IPS-18a (cell line): ENCODE measurements around the gene CBY2.

ENCODE experiments used
- H3K27ac ChIP-seq: one replicate; pipeline ENCODE4 v1.5.1; 2013; ENCODE audit warnings: low read length
- H3K27me3 ChIP-seq: one replicate; pipeline ENCODE4 v1.6.1; 2013; ENCODE audit warnings: mild to moderate bottlenecking, low read length; ENCODE audit not compliant: control insufficient read depth, insufficient read depth
- H3K36me3 ChIP-seq: one replicate; pipeline ENCODE4 v1.6.1; 2013; ENCODE audit warnings: low read depth, low read length; ENCODE audit not compliant: control insufficient read depth
- H3K4me1 ChIP-seq: one replicate; pipeline ENCODE4 v1.6.1; 2013; ENCODE audit warnings: low read depth, low read length; ENCODE audit not compliant: control insufficient read depth
- H3K4me3 ChIP-seq: one replicate; pipeline ENCODE4 v1.5.1; 2013; ENCODE audit warnings: low read length
- H3K9ac ChIP-seq: one replicate; pipeline ENCODE4 v1.6.1; 2013; ENCODE audit warnings: mild to moderate bottlenecking, low read length, moderate library complexity
- H3K9me3 ChIP-seq: one replicate; pipeline ENCODE4 v1.6.1; 2013; ENCODE audit warnings: low read depth, low read length; ENCODE audit not compliant: control insufficient read depth

The CBY2 gene

GRCh38 chr13:45681113-45681512 is 21.0 kb upstream of the CBY2 start:
- Histone ChIP-seq H3K36me3 (no peaks in the 10 kb centered on the region), H3K4me3 (no peak overlapping the region)

GRCh38 chr13:45682494-45683008 is 19.6 kb upstream of the CBY2 start:
- no peaks in the 10 kb centered on the region for H3K9me3 ChIP-seq
- H3K27me3 ChIP-seq: no peaks in the 10 kb centered on the region
- peaks cover 26% of the 10 kb centered on the region for H3K4me1 ChIP-seq
- H3K4me3 ChIP-seq: no peak overlapping the region
- no peak overlapping the region for H3K9ac ChIP-seq
- no peaks in the 10 kb centered on the region for H3K36me3 ChIP-seq
- H3K27ac ChIP-seq: no peak overlapping the region

More at GRCh38 chr13:45681113-45681512, 21.0 kb upstream of the CBY2 start:
- H3K27me3 ChIP-seq: no peaks in the 10 kb centered on the region
- H3K27ac ChIP-seq: no peak overlapping the region
- no peaks in the 10 kb centered on the region for H3K9me3 ChIP-seq
- H3K9ac ChIP-seq: no peak overlapping the region
- peaks cover 34% of the 10 kb centered on the region for H3K4me1 ChIP-seq

GRCh38 chr13:45683701-45684100 is 18.4 kb upstream of the CBY2 start:
- no peak overlapping the region for H3K9ac ChIP-seq
- no peak overlapping the region for H3K4me3 ChIP-seq
- H3K36me3 ChIP-seq: no peaks in the 10 kb centered on the region
- no peaks in the 10 kb centered on the region for H3K27me3 ChIP-seq
- H3K4me1 ChIP-seq: peaks cover 17% of the 10 kb centered on the region
- H3K27ac ChIP-seq: no peak overlapping the region
- no peaks in the 10 kb centered on the region for H3K9me3 ChIP-seq

- H3K9ac ChIP-seq: no peak overlapping the region
- no peak overlapping the region for H3K4me3 ChIP-seq
- H3K27ac ChIP-seq: no peak overlapping the region
- H3K9me3 ChIP-seq: no peaks in the 10 kb centered on the region
- no peaks in the 10 kb centered on the region for H3K4me1 ChIP-seq
- no peaks in the 10 kb centered on the region for H3K36me3 ChIP-seq
- no peaks in the 10 kb centered on the region for H3K27me3 ChIP-seq
Observed at GRCh38 chr13:45688577-45688976, 13.5 kb upstream of the CBY2 start.

GRCh38 chr13:45690636-45691035 is 11.5 kb upstream of the CBY2 start:
- Histone ChIP-seq H3K36me3 (no peaks in the 10 kb centered on the region), H3K27me3 (no peaks in the 10 kb centered on the region)

GRCh38 chr13:45691251-45691650 is 10.9 kb upstream of the CBY2 start:
- no peaks in the 10 kb centered on the region for H3K36me3 ChIP-seq
- no peak overlapping the region for H3K27ac ChIP-seq
- no peak overlapping the region for H3K4me3 ChIP-seq
- no peaks in the 10 kb centered on the region for H3K27me3 ChIP-seq
- H3K4me1 ChIP-seq: no peaks in the 10 kb centered on the region
- no peak overlapping the region for H3K9ac ChIP-seq
- H3K9me3 ChIP-seq: no peaks in the 10 kb centered on the region

More at GRCh38 chr13:45690636-45691035, 11.5 kb upstream of the CBY2 start:
- no peak overlapping the region for H3K27ac ChIP-seq
- H3K9ac ChIP-seq: no peak overlapping the region
- H3K4me1 ChIP-seq: no peaks in the 10 kb centered on the region
- no peaks in the 10 kb centered on the region for H3K9me3 ChIP-seq
- H3K4me3 ChIP-seq: no peak overlapping the region

GRCh38 chr13:45691667-45692066 is 10.5 kb upstream of the CBY2 start:
- Histone ChIP-seq H3K4me1 (no peaks in the 10 kb centered on the region), H3K9ac (no peak overlapping the region), H3K9me3 (no peaks in the 10 kb centered on the region), H3K4me3 (no peak overlapping the region), H3K27me3 (no peaks in the 10 kb centered on the region), H3K36me3 (no peaks in the 10 kb centered on the region), H3K27ac (no peak overlapping the region)

- no peak overlapping the region for H3K9ac ChIP-seq
- H3K4me3 ChIP-seq: no peak overlapping the region
- no peaks in the 10 kb centered on the region for H3K36me3 ChIP-seq
- H3K9me3 ChIP-seq: no peaks in the 10 kb centered on the region
- no peak overlapping the region for H3K27ac ChIP-seq
- no peaks in the 10 kb centered on the region for H3K27me3 ChIP-seq
- no peaks in the 10 kb centered on the region for H3K4me1 ChIP-seq
Observed at GRCh38 chr13:45695198-45695730, 6.9 kb upstream of the CBY2 start.

GRCh38 chr13:45696610-45697226 is 5.4 kb upstream of the CBY2 start:
- Histone ChIP-seq H3K27me3 (no peaks in the 10 kb centered on the region), H3K9me3 (no peaks in the 10 kb centered on the region), H3K4me3 (no peak overlapping the region), H3K27ac (no peak overlapping the region), H3K4me1 (no peaks in the 10 kb centered on the region), H3K36me3 (no peaks in the 10 kb centered on the region), H3K9ac (no peak overlapping the region)

- Histone ChIP-seq H3K27me3 (no peaks in the 10 kb centered on the region), H3K9me3 (no peaks in the 10 kb centered on the region), H3K36me3 (no peaks in the 10 kb centered on the region), H3K4me3 (no peak overlapping the region), H3K27ac (no peak overlapping the region), H3K4me1 (peaks cover 17% of the 10 kb centered on the region), H3K9ac (no peak overlapping the region)
Observed at GRCh38 chr13:45700971-45701900, 884 bp upstream of the CBY2 start.

- no peak overlapping the region for H3K4me3 ChIP-seq
- no peaks in the 10 kb centered on the region for H3K36me3 ChIP-seq
- H3K9ac ChIP-seq: no peak overlapping the region
- H3K9me3 ChIP-seq: no peaks in the 10 kb centered on the region
- H3K27ac ChIP-seq: no peak overlapping the region
- H3K4me1 ChIP-seq: peaks cover 17% of the 10 kb centered on the region
- no peaks in the 10 kb centered on the region for H3K27me3 ChIP-seq
Observed at GRCh38 chr13:45702869-45703391, 810 bp downstream of the CBY2 start.
